ENCODE measurements around the gene MDM2.

DNA sequence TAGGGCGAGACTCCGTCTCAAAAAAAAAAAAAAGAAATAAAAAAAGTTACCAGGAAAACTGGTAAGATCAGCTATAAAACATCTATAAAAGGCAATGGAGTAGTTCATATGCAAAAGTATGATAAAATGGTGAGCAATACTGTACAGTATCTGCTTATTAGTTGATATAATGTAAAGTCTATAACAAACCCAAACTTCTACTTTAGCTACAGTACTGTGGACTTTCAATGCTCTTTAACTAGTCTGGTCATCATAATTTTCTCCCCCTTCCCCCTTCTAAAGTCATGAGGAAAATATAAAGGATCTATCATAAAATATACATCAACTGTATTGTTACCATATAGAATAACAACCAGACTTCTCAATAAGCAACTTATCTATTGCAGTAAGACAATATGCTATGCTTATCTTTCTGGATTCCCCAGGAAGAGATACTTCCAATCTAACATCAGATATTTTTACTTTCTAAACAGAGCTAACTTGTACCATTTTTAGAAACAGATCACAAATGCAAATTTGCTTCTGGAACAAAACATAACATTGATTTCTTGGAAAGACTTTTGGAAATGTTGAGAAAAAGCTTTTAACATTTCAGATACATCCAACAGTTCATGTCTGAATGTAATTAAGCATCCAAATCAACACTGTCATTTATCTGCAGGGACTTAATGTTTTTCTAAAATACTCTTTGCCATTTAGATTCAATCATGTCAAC is 43.8 kb downstream of the MDM2 start:
- TF ChIP-seq, protein P1, sequence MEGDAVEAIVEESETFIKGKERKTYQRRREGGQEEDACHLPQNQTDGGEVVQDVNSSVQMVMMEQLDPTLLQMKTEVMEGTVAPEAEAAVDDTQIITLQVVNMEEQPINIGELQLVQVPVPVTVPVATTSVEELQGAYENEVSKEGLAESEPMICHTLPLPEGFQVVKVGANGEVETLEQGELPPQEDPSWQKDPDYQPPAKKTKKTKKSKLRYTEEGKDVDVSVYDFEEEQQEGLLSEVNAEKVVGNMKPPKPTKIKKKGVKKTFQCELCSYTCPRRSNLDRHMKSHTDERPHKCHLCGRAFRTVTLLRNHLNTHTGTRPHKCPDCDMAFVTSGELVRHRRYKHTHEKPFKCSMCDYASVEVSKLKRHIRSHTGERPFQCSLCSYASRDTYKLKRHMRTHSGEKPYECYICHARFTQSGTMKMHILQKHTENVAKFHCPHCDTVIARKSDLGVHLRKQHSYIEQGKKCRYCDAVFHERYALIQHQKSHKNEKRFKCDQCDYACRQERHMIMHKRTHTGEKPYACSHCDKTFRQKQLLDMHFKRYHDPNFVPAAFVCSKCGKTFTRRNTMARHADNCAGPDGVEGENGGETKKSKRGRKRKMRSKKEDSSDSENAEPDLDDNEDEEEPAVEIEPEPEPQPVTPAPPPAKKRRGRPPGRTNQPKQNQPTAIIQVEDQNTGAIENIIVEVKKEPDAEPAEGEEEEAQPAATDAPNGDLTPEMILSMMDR (IDR thresholded peaks at IDR 0.05) = no peak
- no peak for TF ChIP-seq EZH2 (IDR thresholded peaks at IDR 0.05; ENCODE audit: borderline replicate concordance, insufficient read depth, low read depth, low read length, poor library complexity, severe bottlenecking)
